GM12891 (cell line): Measurements from ENCODE around the gene CLCN2.

Experiments
- DNase-seq: peaks from one replicate; pipeline ENCODE4 v3.0.0; 2011; ENCODE audit warnings: low spot score; ENCODE audit not compliant: insufficient read length
- FAIRE-seq: peaks from 2 replicates; lab custom pipeline; 2011; peaks lifted over from hg19 to GRCh38; lab: Jason Lieb, UNC
- PAX5 ChIP-seq: IDR thresholded peaks from 2 replicates; pipeline ENCODE4 v1.6.1; 2011; ENCODE audit warnings: low read length, moderate library complexity, mild to moderate bottlenecking; ENCODE audit not compliant: insufficient read depth, severe bottlenecking
- POLR2A ChIP-seq: IDR thresholded peaks from 2 replicates; pipeline ENCODE4 v1.6.1; 2011; ENCODE audit warnings: low read depth, low read length, control low read depth
- POLR2AphosphoS5 ChIP-seq: IDR thresholded peaks from 2 replicates; pipeline ENCODE4 v1.6.1; 2011; ENCODE audit warnings: low read depth, low read length, control low read depth
- POU2F2 ChIP-seq: IDR thresholded peaks from 2 replicates; pipeline ENCODE4 v1.6.1; 2011; ENCODE audit warnings: low read depth, mild to moderate bottlenecking, control low read depth, low read length, moderate library complexity
- SPI1 ChIP-seq: IDR thresholded peaks from 2 replicates; pipeline ENCODE4 v1.6.1; 2011; ENCODE audit warnings: low read depth, low read length, control low read depth
- TAF1 ChIP-seq: IDR thresholded peaks from 2 replicates; pipeline ENCODE4 v1.6.1; 2011; ENCODE audit warnings: low read depth, low read length, control low read depth

Gene CLCN2

GRCh38 chr3:184360070-184360928 lies 1.1 kb downstream of the CLCN2 start:
- TF ChIP-seq POLR2A (no peak), SPI1 (no peak)
- FAIRE-seq, result no peak

GRCh38 chr3:184359610-184360009 lies 1.8 kb downstream of the CLCN2 start:
- TF ChIP-seq TAF1, result no peak
- no peak for TF ChIP-seq POLR2AphosphoS5
- TF ChIP-seq PAX5, result no peak
- no peak for TF ChIP-seq SPI1
- no peak for TF ChIP-seq POU2F2
- TF ChIP-seq POLR2A, result no peak
- DNase-seq, result no peak
- no peak for FAIRE-seq

More at GRCh38 chr3:184360070-184360928, 1.1 kb downstream of the CLCN2 start:
- no peak for DNase-seq

DNA sequence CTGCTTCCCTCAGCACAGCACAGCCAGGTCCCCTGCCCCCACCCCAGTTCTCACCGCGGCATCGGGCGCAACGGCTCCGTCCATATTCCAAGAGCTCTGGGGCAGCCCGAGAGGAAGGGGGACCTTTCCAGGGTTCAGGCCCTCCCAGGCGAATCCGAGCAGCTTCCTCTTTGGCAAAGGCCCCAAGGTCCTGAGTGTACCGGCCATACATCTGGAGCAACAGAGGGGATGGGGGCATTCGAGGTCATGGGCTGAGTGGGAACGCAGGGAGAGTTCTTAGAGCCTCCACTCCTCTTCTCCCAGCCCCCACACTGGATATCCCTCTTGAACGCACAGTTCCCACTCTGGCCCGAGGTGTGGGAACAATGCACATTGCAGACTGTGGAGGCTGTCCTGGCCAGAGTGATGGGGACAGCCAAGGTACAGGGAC lies 2.5 kb downstream of the CLCN2 start:
- TF ChIP-seq PAX5, result no peak
- TF ChIP-seq POLR2AphosphoS5, result no peak
- no peak for TF ChIP-seq POLR2A
- no peak for TF ChIP-seq POU2F2
- no peak for TF ChIP-seq SPI1
- no peak for TF ChIP-seq TAF1
- no peak for FAIRE-seq
- no peak for DNase-seq

DNA sequence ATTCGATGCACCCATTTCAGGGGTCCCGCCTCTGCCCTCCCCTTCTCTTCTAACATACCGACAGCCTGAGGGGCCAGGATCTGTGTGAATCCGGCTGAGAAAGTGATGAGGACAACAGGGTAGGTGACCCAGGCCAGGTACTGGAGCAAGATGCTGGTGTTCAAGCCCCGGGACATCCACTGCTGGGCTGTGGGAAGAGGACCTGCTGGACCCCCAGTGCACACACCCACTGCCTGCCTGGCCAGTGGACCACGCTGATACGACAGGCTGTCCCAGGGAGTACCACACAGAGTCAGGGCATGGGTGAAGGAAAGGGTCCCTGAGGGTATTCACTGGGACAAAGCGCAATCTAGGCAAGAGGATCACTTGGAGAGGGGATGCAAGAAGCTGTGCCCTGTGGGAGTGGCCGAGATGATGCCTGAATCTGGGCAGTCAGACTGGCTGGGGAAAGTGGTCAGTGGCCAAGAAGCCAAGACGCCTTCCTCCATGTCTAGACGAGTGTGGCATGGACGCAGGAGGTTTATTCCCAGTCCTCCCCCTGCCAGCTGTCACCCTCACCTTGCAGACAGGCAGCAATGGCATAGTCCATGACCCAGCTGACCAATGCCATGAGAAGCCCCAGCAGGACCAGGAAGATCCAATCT lies 3.2 kb downstream of the CLCN2 start:
- FAIRE-seq (no peak), DNase-seq (no peak)
- TF ChIP-seq SPI1 (no peak), POLR2A (no peak), PAX5 (no peak), POLR2AphosphoS5 (no peak), TAF1 (no peak), POU2F2 (no peak)

- TF ChIP-seq POU2F2 (no peak), POLR2AphosphoS5 (no peak), SPI1 (no peak), PAX5 (no peak), TAF1 (no peak), POLR2A (no peak)
- no peak for DNase-seq
- FAIRE-seq, result no peak
Observed at GRCh38 chr3:184357248-184358123, 3.9 kb downstream of the CLCN2 start.

- DNase-seq (no peak), FAIRE-seq (no peak)
- TF ChIP-seq POLR2AphosphoS5 (no peak), POLR2A (no peak), TAF1 (no peak), POU2F2 (no peak), PAX5 (no peak), SPI1 (no peak)
Observed at GRCh38 chr3:184355261-184356040, 6.0 kb downstream of the CLCN2 start.

- no peak for TF ChIP-seq PAX5
- no peak for FAIRE-seq
- no peak for DNase-seq
Observed at GRCh38 chr3:184354754-184355153, 6.7 kb downstream of the CLCN2 start.

- FAIRE-seq, result peak; percentile 35
- DNase-seq, result peak; percentile 71
- TF ChIP-seq TAF1 (no peak), POLR2A (no peak), POLR2AphosphoS5 (no peak)
Observed at GRCh38 chr3:184354121-184354728, 7.2 kb downstream of the CLCN2 start.

DNA sequence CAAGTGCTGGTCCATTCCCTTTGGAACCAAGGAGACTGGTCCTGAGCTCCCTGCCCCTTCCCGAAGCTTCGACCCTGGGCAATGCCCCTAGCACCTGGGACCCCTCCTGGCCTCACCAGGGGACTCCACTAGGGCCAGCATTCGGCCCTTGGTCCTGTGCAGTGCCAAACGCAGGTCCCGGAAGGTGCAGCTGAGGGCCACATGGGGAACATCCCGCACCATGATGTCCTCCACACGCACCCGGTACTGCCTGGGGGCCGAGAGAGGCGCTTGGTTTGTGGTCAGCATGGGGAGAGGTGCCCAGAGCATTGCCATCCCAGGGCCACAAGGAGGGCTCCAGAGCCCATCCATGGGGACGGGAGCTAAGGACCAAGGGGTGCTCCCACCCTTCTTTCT lies 7.9 kb downstream of the CLCN2 start:
- DNase-seq (no peak), FAIRE-seq (no peak)
- TF ChIP-seq TAF1 (no peak), POLR2A (no peak), PAX5 (no peak), POU2F2 (no peak), SPI1 (no peak), POLR2AphosphoS5 (no peak)
